ENCODE measurements around the gene DPP10. TPM values are rescaled to one million over a fixed set of nuclear protein-coding genes. Genes with fewer than 3 reads are reported as not detected.

The DPP10 gene
- total RNA-seq, 4 donors from 2014 or later = 1.9 to 8.3 (median 2.9) TPM

GRCh38 chr2:115569547-115569946, 1127.1 kb downstream of the DPP10 start:
- H3K9me3 ChIP-seq = no peaks in the 10 kb centered on the region
- DNase-seq = no peak
- no peaks in the 10 kb centered on the region for H3K27me3 ChIP-seq
- no peaks in the 10 kb centered on the region for H3K36me3 ChIP-seq
- no peak overlapping the region for H3K27ac ChIP-seq
- TF ChIP-seq CTCF (IDR thresholded peaks at IDR 0.05) = no peak
- TF ChIP-seq POLR2A (IDR thresholded peaks at IDR 0.05) = no peak
- H3K4me3 ChIP-seq = no peak overlapping the region
- no peaks in the 10 kb centered on the region for H3K4me1 ChIP-seq

DNA sequence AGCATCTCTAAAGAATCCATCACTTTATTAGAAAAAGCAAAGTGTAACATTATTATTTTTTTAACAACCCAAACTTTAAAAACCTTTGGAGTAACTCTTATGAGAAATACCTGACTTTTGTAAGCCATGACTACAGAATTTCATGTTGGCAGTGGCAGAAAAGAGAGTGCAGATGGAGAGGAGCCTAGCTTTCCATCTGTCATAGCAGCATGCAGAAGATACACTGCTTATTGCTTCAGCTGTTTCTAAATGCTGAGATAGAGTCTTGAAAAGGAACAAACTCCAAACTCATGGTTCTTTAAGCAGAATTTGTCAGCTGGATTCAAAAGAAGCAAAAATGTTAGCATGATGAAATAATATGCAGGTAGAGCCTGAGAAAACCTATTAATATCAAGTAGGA, 1130.3 kb downstream of the DPP10 start:
- no peaks in the 10 kb centered on the region for H3K9me3 ChIP-seq
- no peak overlapping the region for H3K27ac ChIP-seq
- DNase-seq = no peak
- H3K36me3 ChIP-seq = no peaks in the 10 kb centered on the region
- TF ChIP-seq POLR2A (IDR thresholded peaks at IDR 0.05) (no peak), CTCF (IDR thresholded peaks at IDR 0.05) (no peak)
- no peaks in the 10 kb centered on the region for H3K27me3 ChIP-seq
- H3K4me1 ChIP-seq = no peaks in the 10 kb centered on the region
- no peak overlapping the region for H3K4me3 ChIP-seq

DNA sequence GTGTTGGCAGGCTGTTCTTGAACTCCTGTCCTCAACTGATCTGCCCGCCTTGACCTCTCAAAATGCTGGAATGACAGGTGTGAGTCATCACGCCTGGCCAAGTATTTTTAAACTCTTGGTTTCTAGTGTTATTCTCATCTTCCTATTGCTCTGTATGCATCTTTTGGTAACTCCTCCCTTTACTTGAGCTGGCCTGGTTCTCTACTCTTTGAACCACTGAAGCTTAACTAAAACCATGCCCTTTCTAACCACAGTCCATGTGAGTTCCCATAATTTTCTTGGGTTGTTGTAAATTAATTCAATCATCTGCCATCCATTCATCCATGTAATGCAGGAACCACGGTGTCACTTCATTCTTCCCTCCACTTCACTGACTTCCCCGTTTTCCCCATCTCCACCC, 1131.3 kb downstream of the DPP10 start:
- Histone ChIP-seq H3K27me3 (no peaks in the 10 kb centered on the region), H3K27ac (no peak overlapping the region), H3K9me3 (no peaks in the 10 kb centered on the region), H3K36me3 (no peaks in the 10 kb centered on the region), H3K4me1 (no peaks in the 10 kb centered on the region), H3K4me3 (no peak overlapping the region)
- no peak for DNase-seq
- TF ChIP-seq POLR2A (IDR thresholded peaks at IDR 0.05) (no peak), CTCF (IDR thresholded peaks at IDR 0.05) (no peak)

- Histone ChIP-seq H3K4me3 (no peak overlapping the region), H3K27ac (no peak overlapping the region), H3K27me3 (no peaks in the 10 kb centered on the region), H3K36me3 (no peaks in the 10 kb centered on the region), H3K4me1 (no peaks in the 10 kb centered on the region), H3K9me3 (no peaks in the 10 kb centered on the region)
- TF ChIP-seq POLR2A (IDR thresholded peaks at IDR 0.05) = no peak
- no peak for TF ChIP-seq CTCF (IDR thresholded peaks at IDR 0.05)
- no peak for DNase-seq
These were observed 1132.2 kb downstream of the DPP10 start for GRCh38 chr2:115574667-115575066.

- TF ChIP-seq POLR2A (IDR thresholded peaks at IDR 0.05) (no peak), CTCF (IDR thresholded peaks at IDR 0.05) (no peak)
- Histone ChIP-seq H3K4me3 (no peak overlapping the region), H3K27ac (no peak overlapping the region), H3K27me3 (no peaks in the 10 kb centered on the region), H3K36me3 (no peaks in the 10 kb centered on the region), H3K9me3 (no peaks in the 10 kb centered on the region), H3K4me1 (no peaks in the 10 kb centered on the region)
- DNase-seq = no peak
These were observed 1138.3 kb downstream of the DPP10 start for GRCh38 chr2:115580784-115581183.

GRCh38 chr2:115584507-115584906, 1142.1 kb downstream of the DPP10 start:
- Histone ChIP-seq H3K27ac (no peak overlapping the region), H3K27me3 (no peaks in the 10 kb centered on the region), H3K9me3 (no peaks in the 10 kb centered on the region), H3K4me1 (no peaks in the 10 kb centered on the region), H3K36me3 (no peaks in the 10 kb centered on the region), H3K4me3 (no peak overlapping the region)
- no peak for DNase-seq
- TF ChIP-seq POLR2A (IDR thresholded peaks at IDR 0.05) = no peak
- no peak for TF ChIP-seq CTCF (IDR thresholded peaks at IDR 0.05)
